Neural progenitor cell (in vitro differentiated cells): ENCODE data around the gene PHLPP1. TPM values are rescaled to one million over a fixed set of nuclear protein-coding genes. Genes with fewer than 3 reads are reported as not detected.

ENCODE experiments used
- DNase-seq: peaks from one replicate; pipeline ENCODE4 v3.0.0-alpha.2; 2016; ENCODE audit warnings: low spot score
- H2AFZ ChIP-seq: fragments of 200-600 bp; sonication (generic); replicated peaks from 2 replicates; pipeline ENCODE4 v1.6.1; 2016; ENCODE audit warnings: antibody characterized with exemption
- H3F3A ChIP-seq: fragments of 200-600 bp; sonication (generic); 2 replicates; pipeline ENCODE4 v1.6.1; 2016; ENCODE audit warnings: antibody characterized with exemption, low read depth
- H3K27ac ChIP-seq: fragments of 200-600 bp; sonication (generic); 2 replicates; pipeline ENCODE4 v1.5.1; 2016; ENCODE audit warnings: mild to moderate bottlenecking
- H3K27me3 ChIP-seq: fragments of 200-600 bp; sonication (generic); 2 replicates; pipeline ENCODE4 v1.6.1; 2016; ENCODE audit warnings: mild to moderate bottlenecking, moderate library complexity
- H3K36me3 ChIP-seq: fragments of 200-600 bp; sonication (generic); 2 replicates; pipeline ENCODE4 v1.5.1; 2016
- H3K4me1 ChIP-seq: fragments of 200-600 bp; sonication (generic); 2 replicates; pipeline ENCODE4 v1.6.1; 2016; ENCODE audit warnings: mixed run types
- H3K4me2 ChIP-seq: fragments of 200-600 bp; sonication (generic); 2 replicates; pipeline ENCODE4 v1.6.1; 2016
- H3K4me3 ChIP-seq: fragments of 200-600 bp; sonication (generic); 2 replicates; pipeline ENCODE4 v1.5.1; 2016
- H3K79me2 ChIP-seq: fragments of 200-600 bp; sonication (generic); 2 replicates; pipeline ENCODE4 v1.6.1; 2016; ENCODE audit warnings: low read depth
- H3K9ac ChIP-seq: fragments of 200-600 bp; sonication (generic); 2 replicates; pipeline ENCODE4 v1.6.1; 2016
- H3K9me3 ChIP-seq: fragments of 200-600 bp; sonication (generic); 2 replicates; pipeline ENCODE4 v1.5.1; 2016; ENCODE audit warnings: low read depth
- H4K20me1 ChIP-seq: fragments of 200-600 bp; sonication (generic); 2 replicates; pipeline ENCODE4 v1.6.1; 2016; ENCODE audit warnings: low read depth
- H3K27ac Mint-ChIP-seq: 3 replicates; pipeline ENCODE4 v1.8.0; 2021; ENCODE audit warnings: mixed read lengths
- H3K27me3 Mint-ChIP-seq: 2 replicates; pipeline ENCODE4 v1.8.0; 2022; ENCODE audit warnings: low read depth, mild to moderate bottlenecking, inconsistent platforms, moderate library complexity, mixed read lengths; ENCODE audit not compliant: insufficient read depth
- H3K36me3 Mint-ChIP-seq: 3 replicates; pipeline ENCODE4 v1.8.0; 2021; ENCODE audit warnings: mixed read lengths
- H3K4me1 Mint-ChIP-seq: 3 replicates; pipeline ENCODE4 v1.8.0; 2021; ENCODE audit warnings: mixed read lengths
- H3K4me3 Mint-ChIP-seq: 3 replicates; pipeline ENCODE4 v1.8.0; 2021; ENCODE audit warnings: mild to moderate bottlenecking, moderate library complexity, mixed read lengths
- H3K9me3 Mint-ChIP-seq: 3 replicates; pipeline ENCODE4 v1.8.0; 2020; ENCODE audit warnings: mixed read lengths
- EZH2 ChIP-seq: fragments of 200-600 bp; sonication (generic); IDR thresholded peaks from 2 replicates; pipeline ENCODE4 v1.6.1; 2017; ENCODE audit warnings: antibody characterized with exemption, mild to moderate bottlenecking, moderate library complexity
- EZH2phosphoT487 ChIP-seq: fragments of 200-600 bp; sonication (generic); IDR thresholded peaks from 2 replicates; pipeline ENCODE4 v1.6.1; 2017; ENCODE audit warnings: antibody characterized with exemption
- total RNA-seq: library from RNA; depleted of rRNA; stranded (reverse); fragments of >200 nt; gene quantifications from 2 replicates; pipeline ENCODE4 v1.2.3, GENCODE V29; 2015; ENCODE audit warnings: low replicate concordance
- TF ChIP-seq, protein P1 (sequence below): fragments of 200-600 bp; sonication (generic); IDR thresholded peaks from 2 replicates; pipeline ENCODE4 v1.5.1; 2017; ENCODE audit warnings: antibody characterized with exemption, mild to moderate bottlenecking

Gene PHLPP1
- total RNA-seq, 1 donor from 2014 or later = 20.8 TPM

- H3K4me3 Mint-ChIP-seq = no peak overlapping the region
- no peak overlapping the region for H2AFZ ChIP-seq
- no peak overlapping the region for H3K4me2 ChIP-seq
- no peak overlapping the region for H3K9ac ChIP-seq
- no peaks in the 10 kb centered on the region for H4K20me1 ChIP-seq
- DNase-seq = no peak
- H3K4me1 Mint-ChIP-seq = no peaks in the 10 kb centered on the region
- H3K4me3 ChIP-seq = no peak overlapping the region
- no peaks in the 10 kb centered on the region for H3K4me1 ChIP-seq
- no peak overlapping the region for H3K27ac Mint-ChIP-seq
- no peaks in the 10 kb centered on the region for H3K36me3 ChIP-seq
- no peaks in the 10 kb centered on the region for H3K27me3 ChIP-seq
- H3F3A ChIP-seq = no peaks in the 10 kb centered on the region
- no peaks in the 10 kb centered on the region for H3K9me3 Mint-ChIP-seq
- no peaks in the 10 kb centered on the region for H3K79me2 ChIP-seq
- H3K27ac ChIP-seq = no peak overlapping the region
- H3K9me3 ChIP-seq = no peaks in the 10 kb centered on the region
- peaks cover 32% of the 10 kb centered on the region for H3K36me3 Mint-ChIP-seq
- TF ChIP-seq, protein P1, sequence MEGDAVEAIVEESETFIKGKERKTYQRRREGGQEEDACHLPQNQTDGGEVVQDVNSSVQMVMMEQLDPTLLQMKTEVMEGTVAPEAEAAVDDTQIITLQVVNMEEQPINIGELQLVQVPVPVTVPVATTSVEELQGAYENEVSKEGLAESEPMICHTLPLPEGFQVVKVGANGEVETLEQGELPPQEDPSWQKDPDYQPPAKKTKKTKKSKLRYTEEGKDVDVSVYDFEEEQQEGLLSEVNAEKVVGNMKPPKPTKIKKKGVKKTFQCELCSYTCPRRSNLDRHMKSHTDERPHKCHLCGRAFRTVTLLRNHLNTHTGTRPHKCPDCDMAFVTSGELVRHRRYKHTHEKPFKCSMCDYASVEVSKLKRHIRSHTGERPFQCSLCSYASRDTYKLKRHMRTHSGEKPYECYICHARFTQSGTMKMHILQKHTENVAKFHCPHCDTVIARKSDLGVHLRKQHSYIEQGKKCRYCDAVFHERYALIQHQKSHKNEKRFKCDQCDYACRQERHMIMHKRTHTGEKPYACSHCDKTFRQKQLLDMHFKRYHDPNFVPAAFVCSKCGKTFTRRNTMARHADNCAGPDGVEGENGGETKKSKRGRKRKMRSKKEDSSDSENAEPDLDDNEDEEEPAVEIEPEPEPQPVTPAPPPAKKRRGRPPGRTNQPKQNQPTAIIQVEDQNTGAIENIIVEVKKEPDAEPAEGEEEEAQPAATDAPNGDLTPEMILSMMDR = no peak
- TF ChIP-seq EZH2phosphoT487 (no peak), EZH2 (no peak)
- H3K27me3 Mint-ChIP-seq = no peaks in the 10 kb centered on the region
These were observed 179.5 kb downstream of the PHLPP1 start for GRCh38 chr18:62894681-62895390.

- TF ChIP-seq, protein P1 = no peak
- TF ChIP-seq EZH2phosphoT487 = no peak
- no peaks in the 10 kb centered on the region for H3K4me1 ChIP-seq
- no peaks in the 10 kb centered on the region for H3F3A ChIP-seq
- no peak overlapping the region for H3K4me3 ChIP-seq
- no peaks in the 10 kb centered on the region for H3K9me3 Mint-ChIP-seq
- no peaks in the 10 kb centered on the region for H3K9me3 ChIP-seq
- H3K36me3 Mint-ChIP-seq = peaks cover 35% of the 10 kb centered on the region
- H3K4me1 Mint-ChIP-seq = no peaks in the 10 kb centered on the region
- H3K27ac Mint-ChIP-seq = no peak overlapping the region
- no peak overlapping the region for H3K4me2 ChIP-seq
- no peak overlapping the region for H2AFZ ChIP-seq
- no peak overlapping the region for H3K4me3 Mint-ChIP-seq
- no peak for DNase-seq
- H3K27me3 ChIP-seq = no peaks in the 10 kb centered on the region
- H3K9ac ChIP-seq = no peak overlapping the region
- H3K36me3 ChIP-seq = no peaks in the 10 kb centered on the region
- H3K79me2 ChIP-seq = no peaks in the 10 kb centered on the region
- no peaks in the 10 kb centered on the region for H3K27me3 Mint-ChIP-seq
- H4K20me1 ChIP-seq = no peaks in the 10 kb centered on the region
- H3K27ac ChIP-seq = no peak overlapping the region
These were observed 181.8 kb downstream of the PHLPP1 start for GRCh38 chr18:62897153-62897552.

DNA sequence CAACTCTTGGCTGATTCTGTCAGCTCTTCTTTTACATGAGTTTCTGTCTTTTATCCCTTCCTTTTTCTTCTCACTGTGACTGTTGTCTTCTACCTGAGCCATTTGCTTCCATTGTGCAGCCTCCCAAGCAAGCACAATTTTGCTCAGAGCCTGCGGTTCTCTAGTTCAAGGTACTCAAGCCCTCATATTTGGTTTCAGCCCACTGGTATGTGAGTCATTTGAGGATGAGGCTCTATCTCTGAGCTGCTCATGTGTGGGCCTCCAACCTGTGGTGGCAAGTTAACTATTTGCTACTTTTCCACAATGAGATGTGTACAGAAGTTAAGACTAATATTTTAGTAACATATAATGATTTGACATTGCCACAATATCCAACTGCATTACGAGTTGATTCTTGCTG is 183.0 kb downstream of the PHLPP1 start:
- Histone ChIP-seq H3K27ac (no peak overlapping the region), H3K79me2 (no peaks in the 10 kb centered on the region), H3K9me3 (no peaks in the 10 kb centered on the region), H3F3A (no peaks in the 10 kb centered on the region), H3K27me3 (no peaks in the 10 kb centered on the region), H3K4me2 (no peak overlapping the region), H3K9ac (no peak overlapping the region), H4K20me1 (no peaks in the 10 kb centered on the region), H2AFZ (no peak overlapping the region), H3K4me3 (no peak overlapping the region), H3K4me1 (no peaks in the 10 kb centered on the region), H3K36me3 (peaks cover 5% of the 10 kb centered on the region)
- TF ChIP-seq EZH2phosphoT487 = no peak
- TF ChIP-seq, protein P1 = no peak
- TF ChIP-seq EZH2 = no peak
- no peaks in the 10 kb centered on the region for H3K27me3 Mint-ChIP-seq
- H3K27ac Mint-ChIP-seq = no peak overlapping the region
- no peak overlapping the region for H3K4me3 Mint-ChIP-seq
- peaks cover 45% of the 10 kb centered on the region for H3K36me3 Mint-ChIP-seq
- no peaks in the 10 kb centered on the region for H3K4me1 Mint-ChIP-seq
- H3K9me3 Mint-ChIP-seq = no peaks in the 10 kb centered on the region
- no peak for DNase-seq
